IMR-90 (cell line): ENCODE data around the gene KCNAB2. TPM values are rescaled to one million over a fixed set of nuclear protein-coding genes. Genes with fewer than 3 reads are reported as not detected.

Experiments used
- ATAC-seq: fragments of 200-7000 bp; cut with Tn5 transposase; 2 replicates; pipeline ENCODE4 v1.9.1; 2020; ENCODE audit warnings: low read depth, mild to moderate bottlenecking, moderate library complexity
- BruUV-seq: library from RNA; stranded (reverse); fragments of 400-500 nt; replicated peaks from 2 replicates; lab custom pipeline; 2021; lab: Mats Ljungman, UMichigan
- CTCF ChIA-PET: fragments of 300-600 bp; formaldehyde crosslinking; extraction: SDS; loops from one replicate; lab custom pipeline; 2021; ENCODE audit warnings: antibody characterized with exemption; lab: Yijun Ruan, JAX
- POLR2A ChIA-PET: fragments of 300-600 bp; sonication (Branson Sonifier 250); formaldehyde crosslinking; loops from one replicate; lab custom pipeline; 2022; ENCODE audit warnings: antibody characterized with exemption; ENCODE audit not compliant: unreplicated experiment; lab: Charles Lee
- DNase-seq: peaks from one replicate; pipeline ENCODE4 v3.0.0; 2013
- H2AFZ ChIP-seq: replicated peaks from 2 replicates; pipeline ENCODE3; 2013; ENCODE audit warnings: low read length, mild to moderate bottlenecking; ENCODE audit not compliant: poor library complexity
- H2AK5ac ChIP-seq: 2 replicates; pipeline ENCODE4 v1.6.1; 2013; ENCODE audit warnings: low read depth, low read length, inconsistent platforms
- H2AK9ac ChIP-seq: replicated peaks from 2 replicates; pipeline ENCODE3; 2013; ENCODE audit warnings: mild to moderate bottlenecking, low read depth, low read length, moderate library complexity; ENCODE audit not compliant: poor library complexity
- H2BK120ac ChIP-seq: 2 replicates; pipeline ENCODE4 v1.6.1; 2013; ENCODE audit warnings: low read depth, low read length, inconsistent platforms
- H2BK15ac ChIP-seq: 3 replicates; pipeline ENCODE4 v1.6.1; 2013; ENCODE audit warnings: low read depth, low read length, inconsistent platforms
- H2BK20ac ChIP-seq: 2 replicates; pipeline ENCODE4 v1.6.1; 2013; ENCODE audit warnings: low read depth, mild to moderate bottlenecking, inconsistent platforms, low read length, moderate library complexity
- H2BK5ac ChIP-seq: 2 replicates; pipeline ENCODE4 v1.6.1; 2013; ENCODE audit warnings: mild to moderate bottlenecking, low read depth, low read length, inconsistent platforms; ENCODE audit not compliant: poor library complexity, severe bottlenecking
- H3K14ac ChIP-seq: replicated peaks from 2 replicates; pipeline ENCODE4 v1.6.1; 2013; ENCODE audit warnings: low read depth, low read length, inconsistent platforms
- H3K18ac ChIP-seq: 2 replicates; pipeline ENCODE4 v1.6.1; 2013; ENCODE audit warnings: low read depth, low read length, control low read depth
- H3K23ac ChIP-seq: 2 replicates; pipeline ENCODE4 v1.6.1; 2013; ENCODE audit warnings: low read depth, low read length, inconsistent platforms
- H3K27ac ChIP-seq: 2 replicates; pipeline ENCODE4 v1.5.1; 2013; ENCODE audit warnings: mild to moderate bottlenecking, control low read depth, low read length; ENCODE audit not compliant: insufficient read depth
- H3K27me3 ChIP-seq: 2 replicates; pipeline ENCODE4 v1.6.1; 2013; ENCODE audit warnings: low read length; ENCODE audit not compliant: control insufficient read depth, insufficient read depth
- H3K36me3 ChIP-seq: 2 replicates; pipeline ENCODE4 v1.6.1; 2013; ENCODE audit warnings: low read length, mixed read lengths; ENCODE audit not compliant: control insufficient read depth, insufficient read depth
- H3K4ac ChIP-seq: 2 replicates; pipeline ENCODE4 v1.6.1; 2013; ENCODE audit warnings: low read depth, low read length, inconsistent platforms
- H3K4me1 ChIP-seq: 2 replicates; pipeline ENCODE4 v1.6.1; 2013; ENCODE audit warnings: low read length, mixed read lengths; ENCODE audit not compliant: control insufficient read depth, insufficient read depth
- H3K4me2 ChIP-seq: 2 replicates; pipeline ENCODE4 v1.6.1; 2013; ENCODE audit warnings: low read depth, mild to moderate bottlenecking, control low read depth, low read length, moderate library complexity
- H3K4me3 ChIP-seq: 2 replicates; pipeline ENCODE4 v1.5.1; 2013; ENCODE audit warnings: low read depth, mild to moderate bottlenecking, control low read depth, low read length, moderate library complexity; ENCODE audit not compliant: insufficient read depth
- H3K56ac ChIP-seq: 2 replicates; pipeline ENCODE4 v1.6.1; 2013; ENCODE audit warnings: low read length, inconsistent platforms; ENCODE audit not compliant: insufficient read depth; ENCODE audit errors: extremely low read depth
- H3K79me1 ChIP-seq, 2 experiments: 2 replicates each; pipeline ENCODE4 v1.6.1; 2013; ENCODE audit warnings: low read length in 2 of 2, inconsistent platforms in 1 of 2, low read depth in 1 of 2
- H3K9ac ChIP-seq: 2 replicates; pipeline ENCODE4 v1.6.1; 2013; ENCODE audit warnings: low read depth, low read length, control low read depth
- H3K9me1 ChIP-seq: 2 replicates; pipeline ENCODE4 v1.6.1; 2013; ENCODE audit warnings: low read length, inconsistent platforms; ENCODE audit not compliant: insufficient read depth
- H3K9me3 ChIP-seq: 2 replicates; pipeline ENCODE4 v1.6.1; 2013; ENCODE audit warnings: low read length; ENCODE audit not compliant: control insufficient read depth, insufficient read depth
- H4K20me1 ChIP-seq: 2 replicates; pipeline ENCODE4 v1.6.1; 2013; ENCODE audit warnings: low read length, inconsistent platforms; ENCODE audit not compliant: insufficient read depth
- H4K5ac ChIP-seq: 2 replicates; pipeline ENCODE4 v1.6.1; 2013; ENCODE audit warnings: mild to moderate bottlenecking, low read depth, low read length, control low read depth
- H4K8ac ChIP-seq, 2 experiments: 2 replicates each; pipeline ENCODE4 v1.6.1; 2013; ENCODE audit warnings: low read depth in 2 of 2, low read length in 2 of 2, control low read depth in 1 of 2, inconsistent platforms in 1 of 2
- H4K91ac ChIP-seq: 2 replicates; pipeline ENCODE4 v1.6.1; 2013; ENCODE audit warnings: low read depth, low read length, inconsistent platforms; ENCODE audit not compliant: insufficient read depth
- CEBPB ChIP-seq: IDR thresholded peaks from 2 replicates; pipeline ENCODE4 v1.6.1; 2012; ENCODE audit warnings: low read depth, low read length, improper control_type of control experiment
- CHD1 ChIP-seq: IDR thresholded peaks from 2 replicates; pipeline ENCODE4 v1.6.1; 2012; ENCODE audit warnings: low read depth, low read length, improper control_type of control experiment
- ELK1 ChIP-seq: fragments of 150-350 bp; IDR thresholded peaks from 2 replicates; pipeline ENCODE4 v1.6.1; 2016; ENCODE audit warnings: low read depth, mild to moderate bottlenecking, low read length, moderate library complexity, borderline replicate concordance
- FOS ChIP-seq: fragments of 150-350 bp; IDR thresholded peaks from 2 replicates; pipeline ENCODE4 v1.6.1; 2016; ENCODE audit warnings: low read depth, low read length
- MAZ ChIP-seq: IDR thresholded peaks from 2 replicates; pipeline ENCODE4 v1.6.1; 2012; ENCODE audit warnings: low read depth, mild to moderate bottlenecking, low read length, improper control_type of control experiment, moderate library complexity, borderline replicate concordance
- POLR2A ChIP-seq: IDR thresholded peaks from 2 replicates; pipeline ENCODE4 v1.6.1; 2012; ENCODE audit warnings: mild to moderate bottlenecking, low read depth, low read length
- RAD21 ChIP-seq: IDR thresholded peaks from 2 replicates; pipeline ENCODE4 v1.6.1; 2012; ENCODE audit warnings: low read length, improper control_type of control experiment
- RFX5 ChIP-seq: IDR thresholded peaks from 2 replicates; pipeline ENCODE4 v1.8.0; 2012; ENCODE audit warnings: low read depth, mild to moderate bottlenecking, low read length, moderate library complexity
- WGBS, 2 experiments: methylation state at CpG; one replicate each; pipeline versions ENCODE4 v1.1.5 to v1.1.7; 2013; ENCODE audit warnings: missing lambda C conversion rate in 2 of 2; ENCODE audit not compliant: insufficient read length in 1 of 2; ENCODE audit errors: extremely low coverage in 2 of 2; 5-methylcytosine and 5-hydroxymethylcytosine counted together
- dilution Hi-C: fragments of 300-500 bp; cut with HindIII; formaldehyde crosslinking; loops from one replicate; pipeline ENCODE4 v1.14.3; 2018; ENCODE audit warnings: low sequenced_read_pairs; ENCODE audit not compliant: unreplicated experiment
- in situ Hi-C: fragments of 300-500 bp; cut with MboI; formaldehyde crosslinking; loops from 3 replicates; pipeline ENCODE4 v1.14.3; 2019; ENCODE audit warnings: low sequenced_read_pairs, inconsistent platforms, mixed read lengths
- intact Hi-C: fragments of 100-400 bp; cut with micrococcal nuclease; formaldehyde crosslinking; loops from 2 replicates; pipeline ENCODE4 v1.10.0; 2022
- polyA plus RNA-seq, 3 experiments: library from polyadenylated mRNA; depleted of rRNA; stranded (reverse); fragments of >200 nt; gene quantifications; 2 replicates each; pipeline ENCODE4 v1.2.3, GENCODE V29; 2012; ENCODE audit warnings: low replicate concordance in 1 of 3
- total RNA-seq: library from RNA; depleted of rRNA; stranded (reverse); fragments of >200 nt; gene quantifications from 2 replicates; pipeline ENCODE4 v1.2.3, GENCODE V29; 2012
- TF ChIP-seq, protein P1 (sequence below): conservative IDR thresholded peaks from 2 replicates; pipeline ENCODE4 v1.5.1; 2012; ENCODE audit warnings: mild to moderate bottlenecking, low read depth, low read length, improper control_type of control experiment

Gene KCNAB2
- total and polyA plus RNA-seq, 2 of the 4 experiments (the other 2 are of a cell fraction): 1.3 to 4.2 TPM

DNA sequence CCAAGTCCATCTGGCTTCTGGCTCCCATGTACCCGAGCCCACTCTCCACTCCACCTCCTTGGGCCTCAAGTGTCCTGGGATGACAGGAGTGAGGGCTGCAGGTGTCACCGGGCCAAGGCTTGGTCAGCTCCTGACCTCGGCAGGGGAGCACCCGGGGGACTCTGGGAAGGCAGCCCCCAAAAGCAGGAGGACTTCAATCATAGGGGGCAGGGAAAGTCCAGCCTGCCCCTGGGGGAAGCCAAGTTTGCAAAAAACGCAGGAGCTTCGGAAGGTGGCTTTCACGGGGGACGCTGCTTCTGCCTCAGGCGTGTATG, 56.8 kb downstream of the KCNAB2 start:
- Histone ChIP-seq H4K91ac (no peak overlapping the region), H4K5ac (no peak overlapping the region), H3K36me3 (no peaks in the 10 kb centered on the region), H2BK5ac (no peak overlapping the region), H3K23ac (no peak overlapping the region), H3K4ac (no peak overlapping the region), H2AFZ (no peak overlapping the region), H3K79me1 (no peaks in the 10 kb centered on the region), H2BK15ac (no peak overlapping the region), H3K9me1 (no peaks in the 10 kb centered on the region), H3K56ac (no peak overlapping the region), H3K14ac (no peak overlapping the region), H3K27me3 (peaks cover 31% of the 10 kb centered on the region; the same call in 1 of the 2 replicates), H3K4me2 (no peak overlapping the region), H3K9me3 (no peaks in the 10 kb centered on the region), H3K4me1 (no peaks in the 10 kb centered on the region; the same call in 1 of the 2 replicates), H4K20me1 (no peaks in the 10 kb centered on the region), H4K8ac (no peak overlapping the region), H3K18ac (no peak overlapping the region), H3K9ac (no peak overlapping the region), H2AK9ac (no peak overlapping the region), H3K27ac (no peak overlapping the region), H3K4me3 (no peak overlapping the region), H2AK5ac (no peak overlapping the region), H2BK20ac (no peak overlapping the region), H2BK120ac (no peak overlapping the region)
- ChIA-PET POLR2A (no interaction called here), CTCF (no interaction called here)
- no peak for ATAC-seq
- intact Hi-C loops: loop anchor here (2.0 kb wide), 1 partner anchor 84 kb away; no protein-coding TSS in a partner anchor
- in situ Hi-C loops: no loop called here
- dilution Hi-C loops: no loop called here
- BruUV-seq: no TSS peak
- no peak for TF ChIP-seq ELK1
- no peak for TF ChIP-seq CHD1
- no peak for TF ChIP-seq POLR2A
- TF ChIP-seq RFX5: no peak
- TF ChIP-seq, protein P1, sequence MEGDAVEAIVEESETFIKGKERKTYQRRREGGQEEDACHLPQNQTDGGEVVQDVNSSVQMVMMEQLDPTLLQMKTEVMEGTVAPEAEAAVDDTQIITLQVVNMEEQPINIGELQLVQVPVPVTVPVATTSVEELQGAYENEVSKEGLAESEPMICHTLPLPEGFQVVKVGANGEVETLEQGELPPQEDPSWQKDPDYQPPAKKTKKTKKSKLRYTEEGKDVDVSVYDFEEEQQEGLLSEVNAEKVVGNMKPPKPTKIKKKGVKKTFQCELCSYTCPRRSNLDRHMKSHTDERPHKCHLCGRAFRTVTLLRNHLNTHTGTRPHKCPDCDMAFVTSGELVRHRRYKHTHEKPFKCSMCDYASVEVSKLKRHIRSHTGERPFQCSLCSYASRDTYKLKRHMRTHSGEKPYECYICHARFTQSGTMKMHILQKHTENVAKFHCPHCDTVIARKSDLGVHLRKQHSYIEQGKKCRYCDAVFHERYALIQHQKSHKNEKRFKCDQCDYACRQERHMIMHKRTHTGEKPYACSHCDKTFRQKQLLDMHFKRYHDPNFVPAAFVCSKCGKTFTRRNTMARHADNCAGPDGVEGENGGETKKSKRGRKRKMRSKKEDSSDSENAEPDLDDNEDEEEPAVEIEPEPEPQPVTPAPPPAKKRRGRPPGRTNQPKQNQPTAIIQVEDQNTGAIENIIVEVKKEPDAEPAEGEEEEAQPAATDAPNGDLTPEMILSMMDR: no peak
- no peak for TF ChIP-seq MAZ
- no peak for TF ChIP-seq FOS
- TF ChIP-seq RAD21: no peak
- no peak for TF ChIP-seq CEBPB
- 58% methylated on average over 8 of the region's 9 CpGs; no CpG with 5 or more reads in 1 of the 2 experiments for WGBS, 2 experiments
- DNase-seq: no peak
